ENCODE results near the gene CDC123. TPM values are rescaled to one million over a fixed set of nuclear protein-coding genes. Genes with fewer than 3 reads are reported as not detected.

CDC123 gene
- polyA plus RNA-seq, 1 experiment: 122 TPM

DNA sequence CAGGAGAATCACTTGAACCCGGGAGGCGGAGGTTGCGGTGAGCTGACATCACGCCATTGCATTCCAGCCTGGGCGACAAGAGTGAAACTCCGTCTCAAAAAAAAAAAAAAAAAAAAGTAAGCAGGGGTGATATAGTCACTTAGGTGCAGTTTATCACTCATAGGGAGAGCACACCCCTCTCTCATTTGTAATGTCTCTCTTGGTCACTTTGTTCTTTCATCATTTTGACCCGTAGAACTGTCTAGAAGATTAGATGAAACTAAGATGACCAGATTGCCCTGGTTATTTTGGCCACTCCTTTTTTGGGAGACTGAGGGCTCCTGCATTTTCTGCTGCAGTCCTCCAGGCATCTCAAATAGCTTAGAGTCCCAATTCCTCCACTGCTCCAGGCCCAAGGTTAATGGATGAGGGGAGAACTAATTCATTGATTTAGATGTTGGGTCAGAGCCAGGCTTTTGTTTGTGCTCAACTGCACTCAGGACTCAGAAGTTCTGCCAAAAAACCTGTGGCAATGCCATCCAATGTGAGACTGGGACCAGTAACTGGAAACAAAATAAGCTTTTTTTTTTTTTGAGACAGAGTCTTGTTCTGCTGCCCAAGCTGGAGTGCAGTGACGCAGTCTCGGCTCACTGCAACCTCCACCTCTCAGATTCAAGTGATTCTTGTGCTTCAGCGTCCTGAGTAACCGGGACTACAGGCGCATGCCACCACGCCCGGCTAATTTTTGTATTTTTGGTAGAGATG lies 103.4 kb downstream of the CDC123 start:
- TF ChIP-seq, protein P1, sequence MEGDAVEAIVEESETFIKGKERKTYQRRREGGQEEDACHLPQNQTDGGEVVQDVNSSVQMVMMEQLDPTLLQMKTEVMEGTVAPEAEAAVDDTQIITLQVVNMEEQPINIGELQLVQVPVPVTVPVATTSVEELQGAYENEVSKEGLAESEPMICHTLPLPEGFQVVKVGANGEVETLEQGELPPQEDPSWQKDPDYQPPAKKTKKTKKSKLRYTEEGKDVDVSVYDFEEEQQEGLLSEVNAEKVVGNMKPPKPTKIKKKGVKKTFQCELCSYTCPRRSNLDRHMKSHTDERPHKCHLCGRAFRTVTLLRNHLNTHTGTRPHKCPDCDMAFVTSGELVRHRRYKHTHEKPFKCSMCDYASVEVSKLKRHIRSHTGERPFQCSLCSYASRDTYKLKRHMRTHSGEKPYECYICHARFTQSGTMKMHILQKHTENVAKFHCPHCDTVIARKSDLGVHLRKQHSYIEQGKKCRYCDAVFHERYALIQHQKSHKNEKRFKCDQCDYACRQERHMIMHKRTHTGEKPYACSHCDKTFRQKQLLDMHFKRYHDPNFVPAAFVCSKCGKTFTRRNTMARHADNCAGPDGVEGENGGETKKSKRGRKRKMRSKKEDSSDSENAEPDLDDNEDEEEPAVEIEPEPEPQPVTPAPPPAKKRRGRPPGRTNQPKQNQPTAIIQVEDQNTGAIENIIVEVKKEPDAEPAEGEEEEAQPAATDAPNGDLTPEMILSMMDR (IDR thresholded peaks at IDR 0.05; ENCODE audit: insufficient read depth, low read depth, low read length): no peak
- H3K27me3 ChIP-seq (ENCODE audit: control insufficient read depth, insufficient read depth, low read length): no peaks in the 10 kb centered on the region
- H3K4me3 ChIP-seq (ENCODE audit: low read depth, low read length): no peak overlapping the region
- ChIA-PET POLR2A (no interaction called here), CTCF (no interaction called here)
- no peaks in the 10 kb centered on the region for H3K36me3 ChIP-seq (ENCODE audit: control insufficient read depth, insufficient read depth, low read length)
- no peak for DNase-seq (ENCODE audit: low read depth)

Other genes starting within 250 kb of the CDC123 start
- gene UPF2, start 153.4 kb upstream of the CDC123 start, polyA plus RNA-seq (2011; rRNA removed): 5.5 and 10.4 TPM in 2 replicates
- gene DHTKD1, start 127.2 kb upstream of the CDC123 start, polyA plus RNA-seq (2011; rRNA removed): 11.0 and 11.1 TPM in 2 replicates
- 6.8 and 8.5 TPM in 2 replicates for gene SEC61A2, start 66.5 kb upstream of the CDC123 start, polyA plus RNA-seq (2011; rRNA removed)
- gene NUDT5, start 297 bp upstream of the CDC123 start, polyA plus RNA-seq (2011; rRNA removed): 68.0 and 89.5 TPM in 2 replicates
- 1.1 and 1.6 TPM in 2 replicates for gene CAMK1D, start 153.4 kb downstream of the CDC123 start, polyA plus RNA-seq (2011; rRNA removed)

Data from BJ (cell line).